Measurements from ENCODE around the gene SSX4B.
"Not testable (repeated sequence)": the region's sequence is repeated elsewhere in the genome, so short reads cannot be mapped to it uniquely, and the experiment has no call there.

SSX4B gene, protein sequence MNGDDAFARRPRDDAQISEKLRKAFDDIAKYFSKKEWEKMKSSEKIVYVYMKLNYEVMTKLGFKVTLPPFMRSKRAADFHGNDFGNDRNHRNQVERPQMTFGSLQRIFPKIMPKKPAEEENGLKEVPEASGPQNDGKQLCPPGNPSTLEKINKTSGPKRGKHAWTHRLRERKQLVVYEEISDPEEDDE

DNA sequence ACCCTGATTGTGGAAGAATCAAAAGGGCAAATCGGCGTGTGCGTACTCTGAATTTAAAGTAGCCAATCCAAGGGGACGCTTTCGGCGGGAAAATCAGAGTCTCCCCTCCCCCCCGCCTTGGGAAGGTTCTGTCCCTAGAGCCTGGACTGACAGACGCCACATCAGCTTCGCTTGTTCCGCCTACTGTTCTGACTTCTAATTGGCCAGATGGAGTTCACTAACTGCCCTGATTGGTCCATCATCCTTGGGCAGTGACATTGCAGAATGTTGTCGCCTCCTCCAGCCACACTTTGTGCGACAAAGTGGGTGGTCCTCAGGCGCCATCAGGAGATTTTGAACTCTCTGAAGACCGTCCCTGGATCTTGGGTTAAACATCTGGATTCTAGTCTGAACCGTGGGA, at the start of gene SSX4B:
SSX4B (minus strand) TSS at position 101 of the 400 bp plus-strand sequence. CDS start 588 bp downstream, outside the sequence.
- not testable (repeated sequence) for FAIRE-seq

DNA sequence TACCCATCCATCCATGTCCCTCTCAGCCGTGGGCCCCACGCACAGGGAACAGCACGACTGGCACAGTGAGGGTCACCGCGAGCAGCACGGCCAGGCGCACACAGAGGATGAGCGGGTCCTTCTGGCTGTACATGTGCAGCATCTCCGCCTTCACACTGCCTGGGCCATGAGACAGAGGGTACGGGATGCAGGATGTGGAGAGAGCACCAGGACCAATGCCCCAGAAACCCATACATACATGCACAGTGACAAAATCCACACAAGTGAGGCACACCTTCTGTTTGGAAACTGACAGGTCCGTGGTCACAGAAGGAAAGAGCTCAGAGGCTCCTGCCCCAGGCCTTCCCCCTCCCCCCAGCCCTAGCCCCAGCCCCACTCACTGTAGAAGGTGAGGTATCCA, 48.8 kb upstream of the SSX4B start:
- FAIRE-seq = no peak

DNA sequence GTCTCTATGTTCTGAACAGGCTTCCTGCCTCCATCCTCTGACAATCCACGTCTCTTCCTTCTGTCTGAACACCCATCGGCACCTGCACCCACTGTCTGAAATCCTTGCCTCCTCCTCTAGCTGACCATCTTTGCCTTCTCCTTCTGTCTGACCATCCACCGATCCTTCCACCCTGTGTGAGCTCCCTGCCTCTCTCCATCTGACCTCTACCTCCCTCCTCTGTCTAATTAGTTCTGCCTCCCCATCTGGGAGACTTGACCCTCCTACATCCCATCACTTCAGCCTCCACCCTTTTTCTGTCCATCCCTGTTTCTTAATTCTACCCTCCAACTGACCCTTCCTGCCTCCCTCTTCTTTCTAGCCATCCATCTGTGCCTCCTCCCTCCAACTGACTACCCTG, 48.3 kb upstream of the SSX4B start:
- no peak for FAIRE-seq

DNA sequence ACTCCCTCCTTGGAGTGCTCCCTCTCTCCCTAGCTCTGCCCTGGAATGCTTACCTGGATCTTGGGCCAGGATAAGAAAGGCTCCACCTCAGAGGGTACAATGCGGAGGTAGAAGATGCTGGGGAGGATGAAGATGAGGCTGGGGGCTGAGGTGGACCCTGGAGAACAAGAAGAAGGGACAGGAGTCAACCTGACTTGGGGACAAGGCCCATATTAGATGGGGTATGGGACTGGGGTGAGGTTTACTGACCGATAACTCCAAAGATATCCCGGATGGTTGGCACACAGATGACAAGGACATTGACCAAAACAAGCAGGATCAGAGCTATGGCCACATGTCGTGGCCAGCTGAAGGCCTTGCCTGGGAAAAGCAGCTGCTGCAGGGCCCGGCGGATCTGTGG, 47.7 kb upstream of the SSX4B start:
- FAIRE-seq = no peak

DNA sequence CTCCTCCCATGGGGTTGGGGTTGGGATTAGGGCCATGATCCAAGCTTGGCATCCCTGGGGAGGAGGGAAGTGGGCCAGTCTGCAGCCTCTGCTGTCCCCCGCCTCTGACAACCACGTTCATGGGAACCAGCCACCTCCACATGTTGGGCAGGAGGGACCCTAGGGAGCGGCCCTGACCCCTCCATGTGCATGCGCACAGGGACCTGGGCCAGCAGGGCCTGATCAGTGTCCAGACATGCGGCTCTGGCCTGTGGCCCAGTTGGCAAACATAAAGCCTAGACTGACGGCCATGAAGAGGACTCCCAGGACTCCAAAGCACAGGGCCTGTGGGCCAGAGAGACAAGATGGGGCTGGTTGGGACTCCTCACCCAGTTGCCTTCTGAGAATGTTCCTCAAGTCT, 47.0 kb upstream of the SSX4B start:
- FAIRE-seq = no peak

DNA sequence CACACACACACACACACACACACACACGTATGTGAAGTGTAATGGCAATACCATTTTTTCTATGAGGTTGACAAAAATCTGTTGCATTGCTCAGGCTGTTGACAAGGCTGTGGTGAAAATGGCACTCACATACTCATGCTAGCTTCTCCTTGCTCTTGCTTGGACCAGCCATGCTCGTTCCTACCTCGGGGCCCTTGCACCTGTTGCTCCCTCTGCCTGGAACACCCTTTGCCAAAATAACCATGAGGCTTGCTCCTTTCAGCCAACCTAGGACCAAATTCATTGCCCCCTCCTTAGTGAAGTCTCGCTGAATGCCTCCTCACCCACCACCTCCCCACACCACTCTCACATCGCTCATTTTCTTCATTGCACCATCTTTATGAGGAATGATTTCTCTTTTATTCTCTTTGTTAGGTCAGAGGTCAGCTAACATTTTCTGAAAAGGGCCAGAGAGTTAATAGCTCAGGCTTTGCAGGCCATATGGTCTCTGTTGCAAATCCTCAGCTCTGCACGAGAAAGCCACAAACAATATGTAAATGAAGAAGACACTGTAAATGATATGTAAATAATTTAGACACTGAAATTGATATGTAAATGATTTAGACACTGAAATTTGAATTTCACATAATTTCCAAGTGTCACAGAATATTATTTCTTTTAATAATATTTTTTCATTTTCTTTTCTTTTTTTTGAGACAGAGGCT, 45.0 kb upstream of the SSX4B start:
- FAIRE-seq = no peak

DNA sequence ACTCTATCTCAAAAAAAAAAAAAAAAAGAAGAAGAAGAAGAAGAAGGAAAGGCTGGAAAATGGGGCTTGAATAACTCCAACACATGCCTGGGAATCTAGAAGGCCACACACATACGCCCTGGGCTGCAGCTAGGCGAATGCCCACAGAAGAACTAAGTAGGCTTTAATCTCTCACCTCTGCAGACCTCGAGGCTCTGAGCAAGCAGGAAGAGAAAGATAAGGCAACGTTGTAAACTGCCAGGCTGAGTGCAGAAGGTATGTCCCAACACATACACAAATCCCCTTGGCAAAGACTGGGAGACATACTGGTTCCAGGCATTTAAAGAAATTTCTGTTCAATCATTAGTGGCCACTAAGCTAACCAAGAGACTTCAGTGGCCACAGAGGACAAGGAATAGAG, 39.9 kb upstream of the SSX4B start:
- no peak for FAIRE-seq

DNA sequence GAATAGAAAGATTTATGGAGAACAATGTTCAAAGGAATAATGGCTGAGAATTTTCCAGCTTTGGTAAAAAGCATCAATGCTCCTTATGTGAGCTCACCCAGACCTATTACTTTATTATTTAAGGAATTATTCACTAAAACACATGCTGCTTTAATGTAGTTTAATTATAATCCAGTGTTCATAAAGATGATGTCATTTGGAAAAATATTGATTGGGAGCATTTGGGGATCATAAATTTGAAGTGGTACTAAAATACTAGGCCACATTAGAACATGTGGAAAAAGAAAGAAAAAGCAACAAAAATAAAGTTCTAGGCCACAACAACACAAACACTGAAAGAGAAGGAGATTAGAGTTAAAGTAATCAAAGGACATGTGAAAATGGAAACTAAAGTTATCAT, 38.3 kb upstream of the SSX4B start:
- FAIRE-seq = no peak

DNA sequence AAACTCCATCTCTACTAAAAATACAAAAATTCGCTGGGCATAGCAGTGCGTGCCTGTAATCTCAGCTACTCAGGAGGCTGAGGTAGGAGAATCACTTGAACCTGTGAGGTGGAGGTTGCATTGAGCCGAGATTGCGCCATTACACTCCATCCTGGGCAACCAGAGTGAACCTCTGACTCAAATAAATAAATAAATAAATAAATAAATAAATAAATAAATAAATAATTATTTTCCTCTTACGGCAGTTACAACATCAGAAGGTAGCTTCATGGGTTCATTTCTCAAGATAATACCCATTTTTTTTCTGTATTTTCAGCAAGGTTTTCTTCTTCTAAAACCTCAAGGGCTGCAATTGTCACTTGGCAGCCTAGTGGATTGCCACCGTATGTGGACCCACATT, 35.4 kb upstream of the SSX4B start:
- FAIRE-seq = not testable (repeated sequence)

DNA sequence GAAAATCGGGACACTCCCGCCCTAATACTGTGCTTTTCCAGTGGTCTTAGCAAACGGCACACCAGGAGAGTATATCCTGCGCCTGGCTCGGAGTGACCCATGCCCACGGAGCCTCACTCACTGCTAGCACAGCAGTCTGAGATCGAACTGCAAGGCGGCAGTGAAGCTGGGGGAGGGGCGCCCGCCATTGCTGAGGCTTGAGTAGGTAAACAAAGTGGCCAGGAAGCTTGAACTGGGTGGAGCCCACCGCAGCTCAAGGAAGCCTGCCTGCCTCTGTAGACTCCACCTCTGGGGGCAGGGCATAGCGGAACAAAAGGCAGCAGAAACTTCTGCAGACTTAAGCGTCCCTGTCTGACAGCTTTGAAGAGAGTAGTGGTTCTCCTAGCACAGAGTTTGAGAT, 22.0 kb upstream of the SSX4B start:
- FAIRE-seq = not testable (repeated sequence)

DNA sequence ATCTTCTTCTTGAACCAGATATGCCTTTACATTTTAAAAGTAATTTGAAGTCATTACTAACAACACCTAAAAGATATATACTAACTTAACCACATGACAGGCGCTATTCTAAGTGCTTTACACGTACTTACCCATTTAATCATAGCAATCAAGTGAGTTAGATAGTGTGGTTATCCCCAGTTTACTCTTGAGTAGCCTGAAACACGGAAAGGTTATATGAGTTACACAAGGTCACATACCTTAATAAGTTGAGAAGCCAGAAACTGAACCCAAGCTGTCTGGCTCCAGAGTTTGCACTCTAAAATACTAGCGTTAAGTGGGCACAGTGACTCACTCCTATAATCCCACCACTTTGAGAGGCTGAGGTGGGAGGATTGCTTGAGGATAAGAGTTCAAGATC, 18.4 kb upstream of the SSX4B start:
- FAIRE-seq = not testable (repeated sequence)

DNA sequence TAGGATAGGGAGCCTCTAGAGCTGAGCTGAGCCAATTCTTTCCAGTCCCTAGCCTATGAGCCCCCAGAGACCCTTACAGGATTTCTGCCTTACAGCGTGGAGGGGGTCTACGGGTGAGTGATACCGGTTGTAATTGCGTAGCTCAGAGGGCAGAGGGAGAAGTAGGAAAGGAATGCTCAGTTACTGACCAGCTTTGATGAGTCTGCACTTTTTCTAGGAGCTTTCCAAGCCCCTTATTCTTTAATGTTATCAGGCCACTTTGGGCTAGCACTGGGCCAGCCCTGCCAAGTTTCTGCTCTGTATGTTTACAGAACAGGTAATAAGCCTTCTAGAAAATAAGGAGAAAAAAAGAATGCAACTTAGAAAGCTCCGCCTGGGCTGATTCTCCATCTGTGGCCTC, 17.8 kb upstream of the SSX4B start:
- not testable (repeated sequence) for FAIRE-seq

DNA sequence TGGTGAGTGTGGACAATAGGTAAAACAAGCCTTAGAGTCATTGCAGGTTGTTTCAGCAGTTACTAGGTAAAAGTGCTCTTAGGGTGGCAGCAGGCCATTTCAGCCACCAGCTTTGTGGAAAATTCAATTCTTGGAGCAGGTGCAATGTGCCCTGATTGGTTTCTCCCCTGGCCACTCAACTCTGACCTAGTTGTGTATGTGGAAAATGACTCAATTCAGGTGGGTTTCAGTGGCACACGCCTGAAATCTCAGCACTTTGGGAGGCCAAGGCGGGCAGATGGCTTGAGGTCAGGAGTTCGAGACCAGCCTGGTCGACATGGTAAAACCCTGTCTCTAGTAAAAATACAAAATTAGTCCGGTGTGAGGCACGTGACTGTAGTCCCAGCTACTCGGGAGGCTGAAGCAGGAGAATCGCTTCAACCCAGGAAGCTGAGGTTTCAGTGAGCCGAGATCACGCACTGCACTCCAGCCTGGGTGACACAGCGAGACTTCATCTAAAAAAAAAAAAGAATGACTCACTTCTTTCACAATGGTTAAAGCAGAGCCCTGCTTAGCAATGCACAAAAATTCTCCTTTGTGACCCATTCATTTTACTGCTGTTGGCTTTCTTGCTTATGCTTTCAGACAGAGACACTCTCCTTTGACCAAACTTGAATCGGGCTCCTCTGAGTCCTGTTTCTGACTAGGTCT, 15.4 kb upstream of the SSX4B start:
- not testable (repeated sequence) for FAIRE-seq

DNA sequence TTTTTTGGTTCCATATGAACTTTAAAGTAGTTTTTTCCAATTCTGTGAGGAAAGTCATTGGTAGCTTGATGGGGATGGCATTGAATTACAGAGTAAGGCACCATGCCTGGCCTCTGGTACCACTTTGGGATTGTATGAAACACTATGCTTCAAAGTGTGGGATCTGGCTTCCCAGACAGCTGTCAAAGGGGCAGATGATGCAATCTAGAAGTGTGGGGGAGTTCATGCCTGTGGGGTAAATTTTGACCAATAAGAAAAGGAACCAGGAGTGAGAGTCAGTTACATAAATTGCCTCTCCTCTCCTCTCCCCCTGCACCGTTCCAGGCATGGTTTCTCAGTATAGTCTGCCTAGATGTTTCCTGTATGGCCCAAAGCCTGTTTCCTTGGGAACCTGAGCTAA, 13.9 kb downstream of the SSX4B start:
- not testable (repeated sequence) for FAIRE-seq

DNA sequence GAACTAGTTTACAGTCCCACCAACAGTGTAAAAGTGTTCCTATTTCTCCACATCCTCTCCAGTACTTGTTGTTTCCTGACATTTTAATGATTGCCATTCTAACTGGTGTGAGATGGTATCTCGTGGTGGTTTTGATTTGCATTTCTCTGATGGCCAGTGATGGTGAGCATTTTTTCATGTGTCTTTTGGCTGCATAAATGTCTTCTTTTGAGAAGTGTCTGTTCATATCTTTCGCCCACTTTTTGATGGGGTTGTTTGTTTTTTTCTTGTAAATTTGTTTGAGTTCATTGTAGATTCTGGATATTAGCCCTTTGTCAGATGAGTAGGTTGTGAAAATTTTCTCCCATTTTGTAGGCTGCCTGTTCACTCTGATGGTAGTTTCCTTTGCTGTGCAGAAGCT, 14.8 kb downstream of the SSX4B start:
- FAIRE-seq = not testable (repeated sequence)

DNA sequence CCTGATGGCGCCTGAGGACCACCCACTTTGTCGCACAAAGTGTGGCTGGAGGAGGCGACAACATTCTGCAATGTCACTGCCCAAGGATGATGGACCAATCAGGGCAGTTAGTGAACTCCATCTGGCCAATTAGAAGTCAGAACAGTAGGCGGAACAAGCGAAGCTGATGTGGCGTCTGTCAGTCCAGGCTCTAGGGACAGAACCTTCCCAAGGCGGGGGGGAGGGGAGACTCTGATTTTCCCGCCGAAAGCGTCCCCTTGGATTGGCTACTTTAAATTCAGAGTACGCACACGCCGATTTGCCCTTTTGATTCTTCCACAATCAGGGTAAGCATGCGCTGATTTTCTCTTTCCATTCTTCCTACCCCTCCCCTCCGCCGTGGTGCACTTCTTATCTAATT, 28.5 kb downstream of the SSX4B start, which contains the start of gene SSX4:
SSX4 (plus strand) TSS at position 301 of the 400 bp plus-strand sequence. CDS start 515 bp downstream, outside the sequence.
- not testable (repeated sequence) for FAIRE-seq

DNA sequence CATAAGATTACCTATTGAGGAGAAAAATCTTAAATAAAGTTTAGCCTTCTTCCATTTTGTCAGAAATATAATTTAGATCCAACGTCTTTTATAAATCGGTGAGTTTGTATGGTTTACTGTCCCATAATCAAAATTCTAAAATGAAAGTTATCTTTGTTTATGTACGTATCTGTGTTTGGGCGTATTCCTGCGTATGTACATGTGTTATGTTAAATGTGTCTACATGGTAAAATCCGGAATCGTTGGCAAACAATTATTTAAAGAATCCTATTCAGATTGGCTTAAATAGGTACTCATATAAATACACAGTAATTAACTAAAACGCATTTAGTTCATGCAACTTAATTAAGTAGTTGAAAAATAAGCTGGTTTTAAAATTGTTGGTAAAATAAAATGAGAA, 41.4 kb downstream of the SSX4B start:
- not testable (repeated sequence) for FAIRE-seq

DNA sequence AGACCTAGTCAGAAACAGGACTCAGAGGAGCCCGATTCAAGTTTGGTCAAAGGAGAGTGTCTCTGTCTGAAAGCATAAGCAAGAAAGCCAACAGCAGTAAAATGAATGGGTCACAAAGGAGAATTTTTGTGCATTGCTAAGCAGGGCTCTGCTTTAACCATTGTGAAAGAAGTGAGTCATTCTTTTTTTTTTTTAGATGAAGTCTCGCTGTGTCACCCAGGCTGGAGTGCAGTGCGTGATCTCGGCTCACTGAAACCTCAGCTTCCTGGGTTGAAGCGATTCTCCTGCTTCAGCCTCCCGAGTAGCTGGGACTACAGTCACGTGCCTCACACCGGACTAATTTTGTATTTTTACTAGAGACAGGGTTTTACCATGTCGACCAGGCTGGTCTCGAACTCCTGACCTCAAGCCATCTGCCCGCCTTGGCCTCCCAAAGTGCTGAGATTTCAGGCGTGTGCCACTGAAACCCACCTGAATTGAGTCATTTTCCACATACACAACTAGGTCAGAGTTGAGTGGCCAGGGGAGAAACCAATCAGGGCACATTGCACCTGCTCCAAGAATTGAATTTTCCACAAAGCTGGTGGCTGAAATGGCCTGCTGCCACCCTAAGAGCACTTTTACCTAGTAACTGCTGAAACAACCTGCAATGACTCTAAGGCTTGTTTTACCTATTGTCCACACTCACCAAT, 43.9 kb downstream of the SSX4B start:
- FAIRE-seq = not testable (repeated sequence)

DNA sequence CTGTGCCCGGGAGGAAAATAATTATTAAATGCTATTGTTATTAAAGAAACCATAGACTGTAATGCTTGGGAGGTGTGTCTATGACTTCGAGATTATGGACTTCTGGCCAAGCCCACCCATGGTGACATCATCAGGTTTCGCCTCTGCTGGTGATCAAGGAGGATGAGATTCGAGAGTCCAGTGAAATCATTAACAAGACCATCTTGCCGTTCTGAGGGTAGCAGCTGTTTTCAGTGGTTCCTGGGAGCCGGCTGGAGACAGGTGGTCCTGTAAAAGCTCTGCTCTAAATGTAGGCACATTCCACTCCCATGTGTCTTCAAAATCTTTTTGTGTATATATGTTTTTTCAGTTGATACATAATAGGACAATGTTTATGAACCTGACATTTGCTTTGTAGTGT, 52.5 kb downstream of the SSX4B start:
- FAIRE-seq = not testable (repeated sequence)

DNA sequence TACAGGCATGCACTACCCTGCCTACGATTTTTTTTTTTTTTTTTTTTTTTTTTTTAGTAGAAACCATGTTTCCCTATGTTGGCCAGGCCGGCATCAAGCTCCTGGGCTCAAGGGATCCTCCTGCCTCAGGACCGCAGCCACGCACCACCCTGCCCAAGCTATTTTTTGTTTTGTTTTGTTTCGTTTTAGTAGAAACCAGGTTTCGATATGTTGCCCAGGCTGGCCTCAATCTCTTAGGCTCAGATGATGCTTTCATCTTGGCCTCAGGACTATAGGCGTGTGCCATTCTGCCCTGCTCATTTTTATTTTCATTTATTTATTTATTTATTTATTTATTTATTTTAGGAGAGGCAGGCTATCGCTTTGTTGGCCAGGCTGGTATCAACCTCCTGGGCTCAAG, 54.1 kb downstream of the SSX4B start:
- FAIRE-seq = no peak

DNA sequence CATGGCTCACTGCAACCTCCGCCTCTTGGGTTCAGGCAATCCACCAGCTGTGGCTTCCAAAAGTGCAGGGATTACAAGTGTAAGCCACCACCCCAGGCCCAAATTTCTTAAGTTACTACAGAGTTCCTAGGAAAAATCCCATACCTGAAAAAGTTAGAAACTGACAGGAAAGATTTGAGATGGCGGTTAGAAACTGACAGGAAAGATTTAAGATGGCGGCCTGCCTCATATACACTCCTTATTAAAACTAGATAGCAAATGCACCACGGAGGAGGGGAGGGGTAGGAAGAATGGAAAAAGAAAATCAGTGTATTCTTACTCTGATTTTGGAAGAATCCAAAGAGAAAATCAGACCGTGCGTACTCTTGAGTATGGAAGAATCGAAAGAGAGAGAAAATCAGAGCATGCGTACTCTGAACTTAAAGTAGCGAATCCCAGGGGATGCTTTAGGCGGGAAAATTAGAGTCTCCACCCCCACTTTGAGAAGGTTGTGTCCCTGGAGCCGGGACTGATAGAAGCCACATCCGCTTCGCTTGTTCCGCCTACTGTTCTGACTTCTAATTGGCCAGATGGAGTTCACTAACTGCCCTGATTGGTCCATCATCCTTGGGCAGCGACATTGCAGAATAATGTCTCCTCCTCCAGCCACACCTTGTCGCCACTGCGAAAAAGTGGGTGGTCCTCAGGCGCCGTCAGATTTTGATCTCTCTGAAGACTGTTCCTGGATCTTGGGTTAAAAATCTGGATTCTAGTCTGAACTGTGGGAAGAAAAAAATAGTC, 55.3 kb downstream of the SSX4B start, which contains the start of gene SSX3:
SSX3 (minus strand) TSS at position 389 of the 780 bp plus-strand sequence. CDS start 1,454 bp downstream, outside the sequence.
- not testable (repeated sequence) for FAIRE-seq

Data from A204.1 (cell line).